Muscle of leg (tissue), 11 donors: Measurements from ENCODE around the gene NAPSA. TPM values are rescaled to one million over a fixed set of nuclear protein-coding genes. Genes with fewer than 3 reads are reported as not detected.

Source experiments
- DNase-seq: peaks from one replicate; pipeline ENCODE4 v3.0.0; 2013
- H3K27ac ChIP-seq: one replicate; pipeline ENCODE4 v1.5.1; 2013; ENCODE audit warnings: mild to moderate bottlenecking, low read length, control low read depth
- H3K27me3 ChIP-seq: one replicate; pipeline ENCODE4 v1.6.1; 2013; ENCODE audit warnings: low read length; ENCODE audit not compliant: control insufficient read depth, insufficient read depth
- H3K36me3 ChIP-seq: one replicate; pipeline ENCODE4 v1.6.1; 2013; ENCODE audit warnings: low read length; ENCODE audit not compliant: control insufficient read depth, insufficient read depth
- H3K4me1 ChIP-seq: one replicate; pipeline ENCODE4 v1.6.1; 2013; ENCODE audit warnings: low read length; ENCODE audit not compliant: control insufficient read depth, insufficient read depth
- H3K4me3 ChIP-seq: one replicate; pipeline ENCODE4 v1.5.1; 2013; ENCODE audit warnings: low read length, control low read depth
- H3K9me3 ChIP-seq: replicated peaks from 2 replicates; pipeline ENCODE4 v1.6.1; 2013; ENCODE audit warnings: low read depth, low read length; ENCODE audit not compliant: control insufficient read depth
- WGBS: methylation state at CpG from one replicate; pipeline ENCODE4 v1.1.5; 2013; ENCODE audit warnings: missing lambda C conversion rate; ENCODE audit not compliant: insufficient coverage; 5-methylcytosine and 5-hydroxymethylcytosine counted together
- polyA plus RNA-seq, 8 donors: library from polyadenylated mRNA; unstranded; fragments of 120-200 nt; gene quantifications; one replicate each; pipeline versions ENCODE4 v1.2.1 to v1.2.3, GENCODE V29; 2013; ENCODE audit warnings: inconsistent platforms in 1 of 8, low replicate concordance in 1 of 8; ENCODE audit not compliant: insufficient read length in 8 of 8, insufficient read depth in 1 of 8
- total RNA-seq: library from RNA; stranded (reverse); fragments of 120-200 nt; gene quantifications from one replicate; pipeline ENCODE4 v1.2.4, GENCODE V29; 2013

The NAPSA gene
- total and polyA plus RNA-seq, 9 donors, result 0.29 to 1.7 (median 0.56) TPM

DNA sequence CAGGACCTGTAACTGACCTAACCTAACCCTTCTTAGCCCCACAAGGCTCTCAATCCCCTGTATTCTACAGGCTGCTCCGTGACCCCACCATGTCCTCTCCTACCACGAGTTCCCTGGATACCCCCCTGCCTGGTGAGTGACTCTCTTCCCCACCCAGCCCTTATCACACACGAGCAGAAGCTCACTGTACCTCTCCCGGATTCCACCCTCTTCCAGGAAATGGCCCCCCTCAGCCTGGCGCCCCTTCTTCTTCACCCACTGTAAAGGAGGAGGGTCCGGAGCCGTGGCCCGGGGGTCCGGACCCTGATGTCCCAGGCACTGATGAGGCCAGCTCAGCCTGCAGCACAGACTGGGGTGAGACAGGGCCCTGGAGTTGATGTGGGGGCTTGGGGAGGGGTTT lies 12.1 kb upstream of the NAPSA start:
- Histone ChIP-seq H3K4me1 (peaks cover 17% of the 10 kb centered on the region), H3K36me3 (peaks cover 50% of the 10 kb centered on the region), H3K27ac (no peak overlapping the region), H3K27me3 (no peaks in the 10 kb centered on the region), H3K4me3 (no peak overlapping the region), H3K9me3 (no peaks in the 10 kb centered on the region)
- WGBS, result no CpG with 5 or more reads among the region's 9 CpGs
- DNase-seq, result no peak

DNA sequence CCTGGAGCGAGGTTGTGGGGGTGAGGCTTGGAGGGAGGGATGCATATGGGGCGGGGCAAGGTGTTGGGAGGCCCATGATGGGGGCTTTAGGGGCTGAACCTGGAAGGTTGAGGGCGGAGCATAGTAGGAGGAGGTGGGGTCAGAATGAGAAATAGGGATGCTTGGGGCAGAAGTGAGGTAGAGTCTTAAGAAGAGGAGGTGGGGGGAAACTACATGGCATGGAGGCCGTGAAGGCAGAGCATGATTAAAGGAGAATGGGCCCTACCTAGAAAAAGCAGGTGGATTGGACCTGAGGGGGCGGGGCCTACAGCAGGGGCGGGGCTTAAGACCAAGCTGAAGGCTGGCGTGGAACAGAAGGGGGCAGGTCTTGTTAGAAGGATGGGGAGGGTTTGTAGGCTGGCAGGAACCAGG lies 11.6 kb upstream of the NAPSA start:
- Histone ChIP-seq H3K4me3 (no peak overlapping the region), H3K27ac (peak overlapping the region; percentile 42), H3K36me3 (peaks cover 45% of the 10 kb centered on the region), H3K9me3 (no peaks in the 10 kb centered on the region), H3K4me1 (peaks cover 17% of the 10 kb centered on the region), H3K27me3 (no peaks in the 10 kb centered on the region)
- DNase-seq, result peak; percentile 43
- WGBS, result 30% methylated on average over 7 of the region's 7 CpGs

GRCh38 chr19:50376166-50377050 lies 11.0 kb upstream of the NAPSA start, which contains the start of gene NR1H2:
Gene NR1H2 (plus strand): TSS chr19:50376457. CDS start chr19:50377606, 1,149 bp downstream.
- H3K4me1 ChIP-seq, result peaks cover 17% of the 10 kb centered on the region
- peak within 1 kb of the TSS; percentile 100 for H3K27ac ChIP-seq
- no peaks in the 10 kb centered on the region for H3K9me3 ChIP-seq
- DNase-seq, result peak; percentile 99
- peak within 1 kb of the TSS; percentile 99 for H3K4me3 ChIP-seq
- H3K36me3 ChIP-seq, result peaks cover 40% of the 10 kb centered on the region
- H3K27me3 ChIP-seq, result no peaks in the 10 kb centered on the region
- WGBS, result under 1% methylated on average over 31 of the region's 67 CpGs

DNA sequence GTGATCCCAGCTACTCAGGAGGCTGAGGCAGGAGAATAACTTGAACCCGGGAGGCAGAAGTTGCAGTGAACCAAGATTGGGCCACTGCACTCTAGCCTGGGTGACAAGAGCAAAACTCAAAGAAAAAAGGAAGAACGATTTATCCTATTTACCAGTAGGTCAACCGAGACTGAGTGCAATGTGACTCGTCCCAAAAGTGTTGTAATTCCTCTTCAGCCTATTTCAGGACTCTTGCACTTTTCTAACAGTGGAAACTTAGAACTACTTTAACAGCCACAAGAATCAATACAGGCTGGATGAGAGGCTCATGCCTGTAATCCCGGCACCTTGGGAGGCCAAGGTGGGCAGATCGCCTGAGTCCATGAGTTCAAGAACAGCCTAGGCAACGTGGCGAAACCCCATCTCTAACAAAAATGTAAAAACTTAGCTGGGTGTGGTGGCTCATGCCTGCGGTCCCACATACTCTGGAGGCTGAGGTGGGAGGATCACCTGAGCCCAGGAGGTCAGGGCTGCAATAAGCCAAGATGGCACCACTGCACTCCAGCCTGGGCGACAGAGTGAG lies 6.6 kb upstream of the NAPSA start:
- Histone ChIP-seq H3K27ac (no peak overlapping the region), H3K36me3 (no peaks in the 10 kb centered on the region), H3K4me3 (no peak overlapping the region), H3K9me3 (no peaks in the 10 kb centered on the region), H3K27me3 (no peaks in the 10 kb centered on the region), H3K4me1 (peaks cover 14% of the 10 kb centered on the region)
- no peak for DNase-seq
- WGBS, result 76% methylated on average over 4 of the region's 10 CpGs

GRCh38 chr19:50368649-50369570 lies 3.5 kb upstream of the NAPSA start:
- peak overlapping the region; percentile 79 for H3K27ac ChIP-seq
- 0% methylated on average over 13 of the region's 34 CpGs for WGBS
- peak; percentile 94 for DNase-seq

DNA sequence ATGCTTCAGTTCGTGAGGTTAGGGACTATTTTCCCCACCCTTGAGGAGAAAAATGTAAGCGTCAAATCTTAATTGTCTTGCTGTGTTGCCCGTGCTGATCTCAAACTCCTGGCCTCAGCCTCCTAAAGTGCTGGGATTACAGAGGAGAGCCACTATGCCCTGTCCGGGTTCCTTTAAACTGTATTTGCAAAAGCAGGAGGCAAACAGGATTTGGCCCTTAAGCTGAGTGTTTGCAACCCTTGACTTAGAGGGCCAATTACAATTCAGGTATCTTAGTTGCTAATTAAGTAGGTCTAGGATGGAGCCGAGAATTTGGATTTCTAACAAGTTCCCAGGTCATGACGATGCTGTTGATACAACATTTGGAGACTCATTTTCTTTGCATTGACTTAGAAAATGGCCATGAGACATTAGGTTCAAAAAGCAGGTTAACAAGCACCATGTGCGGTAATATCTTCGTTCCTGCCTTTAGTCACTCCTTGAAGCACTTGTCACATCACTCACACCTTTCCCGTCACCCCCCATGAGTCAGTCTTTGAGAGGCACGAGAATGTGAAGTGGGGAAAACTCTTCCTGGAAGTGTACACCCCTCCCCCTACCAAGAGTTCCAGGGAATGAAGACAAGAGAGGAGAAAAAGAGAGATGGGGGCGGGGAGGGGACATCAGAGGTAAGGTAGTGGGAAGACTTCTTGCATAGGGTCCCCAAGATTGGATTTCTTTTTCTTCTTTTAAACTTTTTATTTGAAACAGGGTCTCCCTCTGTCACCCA lies 2.6 kb downstream of the NAPSA start:
- Histone ChIP-seq H3K36me3 (no peaks in the 10 kb centered on the region), H3K4me3 (no peak overlapping the region), H3K27me3 (peaks cover 1% of the 10 kb centered on the region), H3K9me3 (no peaks in the 10 kb centered on the region), H3K4me1 (peaks cover 6% of the 10 kb centered on the region), H3K27ac (no peak overlapping the region)
- 69% methylated on average over 5 of the region's 11 CpGs for WGBS
- DNase-seq, result no peak

More at GRCh38 chr19:50368649-50369570, 3.5 kb upstream of the NAPSA start:
- Histone ChIP-seq H3K9me3 (no peaks in the 10 kb centered on the region), H3K4me1 (peaks cover 9% of the 10 kb centered on the region), H3K36me3 (no peaks in the 10 kb centered on the region), H3K27me3 (no peaks in the 10 kb centered on the region), H3K4me3 (peak overlapping the region; percentile 60)

DNA sequence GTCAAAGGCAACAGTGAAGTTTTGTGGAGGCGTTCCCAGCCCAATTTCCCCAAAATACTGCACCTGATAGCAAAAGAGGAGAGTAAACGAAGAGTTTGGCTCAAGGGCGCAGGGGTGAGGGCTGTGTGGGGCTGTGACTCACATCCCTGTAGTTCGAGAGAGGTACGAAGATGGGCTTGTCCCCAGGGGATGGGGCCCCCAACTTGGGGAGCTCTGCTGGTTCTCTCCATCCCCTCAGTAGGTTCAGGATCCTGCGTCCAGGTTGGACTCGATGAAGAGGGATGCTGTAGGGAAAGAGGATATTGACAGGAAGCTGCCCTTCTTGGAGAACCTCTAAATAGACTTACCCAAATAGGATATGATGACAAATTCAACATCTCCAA lies 3.4 kb downstream of the NAPSA start:
- Histone ChIP-seq H3K4me1 (peaks cover 13% of the 10 kb centered on the region), H3K36me3 (no peaks in the 10 kb centered on the region), H3K27me3 (peaks cover 8% of the 10 kb centered on the region), H3K9me3 (no peaks in the 10 kb centered on the region), H3K4me3 (no peak overlapping the region), H3K27ac (no peak overlapping the region)
- WGBS, result no CpG with 5 or more reads among the region's 7 CpGs
- DNase-seq, result no peak

DNA sequence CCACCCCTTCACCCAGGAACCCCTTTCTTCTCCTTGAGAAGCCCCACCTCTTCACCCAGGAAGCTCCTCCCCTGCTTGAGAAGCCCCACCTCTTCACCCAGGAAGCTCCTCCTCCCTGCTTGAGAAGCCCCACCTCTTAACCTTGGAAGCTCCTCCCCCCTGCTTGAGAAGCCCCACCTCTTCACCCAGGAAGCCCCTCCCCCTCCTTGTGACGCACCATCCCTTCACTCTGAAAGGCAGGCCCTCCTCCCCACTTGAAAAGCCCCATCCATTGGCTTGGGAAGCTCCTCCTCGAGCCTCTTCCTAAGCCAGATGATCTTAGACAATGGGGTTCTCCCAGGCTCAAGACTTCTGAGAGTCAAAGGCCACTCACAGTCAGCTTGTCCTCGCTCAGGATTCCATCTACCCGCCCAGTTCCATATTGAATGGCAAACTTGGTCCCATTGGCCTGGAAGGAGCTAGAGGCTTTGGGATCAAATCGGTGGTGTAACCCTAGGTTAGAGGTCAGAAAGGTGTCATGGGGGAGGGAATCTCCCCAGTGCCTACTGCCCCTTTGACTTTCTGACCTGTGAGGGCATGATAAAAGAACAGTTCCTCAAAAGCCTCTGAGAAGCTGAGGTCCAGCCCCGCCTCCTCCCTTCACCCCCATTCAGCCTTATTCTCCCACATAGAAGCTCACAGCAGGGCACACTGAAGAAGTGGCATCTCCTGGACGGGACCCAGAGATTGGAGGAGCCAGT lies 4.0 kb downstream of the NAPSA start:
- no peak overlapping the region for H3K4me3 ChIP-seq
- H3K4me1 ChIP-seq, result peaks cover 13% of the 10 kb centered on the region
- H3K9me3 ChIP-seq, result no peaks in the 10 kb centered on the region
- no peaks in the 10 kb centered on the region for H3K36me3 ChIP-seq
- no peak overlapping the region for H3K27ac ChIP-seq
- WGBS, result 88% methylated on average over 3 of the region's 7 CpGs
- H3K27me3 ChIP-seq, result peaks cover 8% of the 10 kb centered on the region
- DNase-seq, result no peak

DNA sequence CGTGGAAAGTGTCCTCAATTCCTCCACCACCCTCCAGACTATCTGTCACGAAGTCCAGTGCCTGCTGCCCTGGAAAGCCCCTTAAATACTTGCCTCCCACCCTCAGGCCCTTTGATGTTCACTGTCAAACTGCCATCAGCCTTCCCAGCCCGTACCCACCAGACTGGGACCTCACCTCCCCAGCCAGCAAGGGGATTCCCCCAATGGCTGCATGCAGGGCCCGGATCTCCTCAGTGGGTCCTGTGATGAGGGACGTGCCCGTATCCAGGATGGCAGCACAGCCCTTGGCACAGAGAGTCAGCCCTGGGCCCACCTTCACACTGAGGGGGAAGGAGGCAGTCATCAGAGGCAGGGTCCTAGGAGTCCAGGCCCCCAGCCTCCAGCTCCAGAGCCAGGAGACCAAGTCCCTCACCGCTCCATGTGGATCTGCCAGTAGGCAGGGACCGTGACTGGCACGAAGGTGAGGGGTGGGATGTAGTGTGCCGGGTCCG lies 6.1 kb downstream of the NAPSA start:
- Histone ChIP-seq H3K27me3 (peaks cover 8% of the 10 kb centered on the region), H3K4me1 (peaks cover 13% of the 10 kb centered on the region), H3K27ac (no peak overlapping the region), H3K4me3 (no peak overlapping the region), H3K9me3 (no peaks in the 10 kb centered on the region), H3K36me3 (no peaks in the 10 kb centered on the region)
- 82% methylated on average over 5 of the region's 11 CpGs for WGBS
- no peak for DNase-seq
